GM21515 (cell line): ENCODE results near the gene BLOC1S6.

Experiments used
- ATAC-seq: cut with Tn5 transposase; IDR thresholded peaks from one replicate; pipeline ENCODE4 v1.9.1; 2021; ENCODE audit not compliant: unreplicated experiment

The BLOC1S6 gene

GRCh38 chr15:45587095-45587862 lies at the start of gene BLOC1S6:
Gene BLOC1S6 (plus strand): TSS chr15:45587379. CDS start chr15:45587444, 65 bp downstream.
- peak; percentile 74 for ATAC-seq

- ATAC-seq, result no peak
Measured at GRCh38 chr15:45539680-45540079, 47.5 kb upstream of the BLOC1S6 start.

GRCh38 chr15:45540531-45540930 lies 46.6 kb upstream of the BLOC1S6 start:
- no peak for ATAC-seq

GRCh38 chr15:45543051-45543450 lies 44.1 kb upstream of the BLOC1S6 start:
- ATAC-seq, result no peak

- no peak for ATAC-seq
Measured at GRCh38 chr15:45544266-45545023, 42.7 kb upstream of the BLOC1S6 start.

- ATAC-seq, result no peak
Measured at GRCh38 chr15:45546789-45547188, 40.4 kb upstream of the BLOC1S6 start.

GRCh38 chr15:45548753-45549520 lies 38.2 kb upstream of the BLOC1S6 start:
- ATAC-seq, result no peak

- ATAC-seq, result no peak
Measured at GRCh38 chr15:45549541-45550220, 37.5 kb upstream of the BLOC1S6 start.

GRCh38 chr15:45550436-45550835 lies 36.7 kb upstream of the BLOC1S6 start:
- ATAC-seq, result no peak

- no peak for ATAC-seq
Measured at GRCh38 chr15:45551676-45552075, 35.5 kb upstream of the BLOC1S6 start.

GRCh38 chr15:45555934-45556608 lies 31.1 kb upstream of the BLOC1S6 start:
- no peak for ATAC-seq

GRCh38 chr15:45572617-45573016 lies 14.6 kb upstream of the BLOC1S6 start:
- no peak for ATAC-seq

GRCh38 chr15:45573961-45574629 lies 13.1 kb upstream of the BLOC1S6 start:
- no peak for ATAC-seq

- no peak for ATAC-seq
Measured at GRCh38 chr15:45581919-45582318, 5.3 kb upstream of the BLOC1S6 start.

GRCh38 chr15:45583731-45584639 lies 3.2 kb upstream of the BLOC1S6 start:
- no peak for ATAC-seq

GRCh38 chr15:45585069-45585791 lies 1.9 kb upstream of the BLOC1S6 start:
- ATAC-seq, result no peak

GRCh38 chr15:45586125-45586524 lies 1.1 kb upstream of the BLOC1S6 start:
- ATAC-seq, result no peak

- peak; percentile 9 for ATAC-seq
Measured at GRCh38 chr15:45586601-45587094, 531 bp upstream of the BLOC1S6 start.
